Activated CD8-positive, alpha-beta memory T cell treated with anti-CD3 and anti-CD28 coated beads, Interleukin-2, amount 50 U/mL, for 4 hours (primary cell): Measurements from ENCODE around the gene ADAMTSL4.
A peak's percentile ranks its signal among the peaks of the same experiment; 100 is the strongest.

Experiments
- DNase-seq: peaks from one replicate; pipeline ENCODE4 v3.0.0-alpha.2; 2020

Gene ADAMTSL4

GRCh38 chr1:150548632-150549495 lies at the start of gene ADAMTSL4:
TSS of gene ADAMTSL4 (plus strand) at chr1:150549408. CDS start at chr1:150552289, 2,881 bp downstream.
- DNase-seq: no peak

- DNase-seq: no peak
These were observed 43.8 kb upstream of the ADAMTSL4 start for GRCh38 chr1:150505431-150505830.

- DNase-seq: no peak
These were observed 41.0 kb upstream of the ADAMTSL4 start, which contains the start of gene ECM1 for GRCh38 chr1:150507912-150508864. TSS of gene ECM1 (plus strand) at chr1:150508109. CDS start at chr1:150508210, 101 bp downstream.

GRCh38 chr1:150508982-150509381 lies 40.2 kb upstream of the ADAMTSL4 start:
- DNase-seq: no peak

GRCh38 chr1:150511551-150511950 lies 37.7 kb upstream of the ADAMTSL4 start:
- DNase-seq: no peak

GRCh38 chr1:150511985-150512660 lies 37.1 kb upstream of the ADAMTSL4 start:
- DNase-seq: no peak

GRCh38 chr1:150512846-150513245 lies 36.4 kb upstream of the ADAMTSL4 start:
- DNase-seq: no peak

- no peak for DNase-seq
These were observed 35.8 kb upstream of the ADAMTSL4 start for GRCh38 chr1:150513351-150513791.

GRCh38 chr1:150514260-150514659 lies 34.9 kb upstream of the ADAMTSL4 start:
- DNase-seq: no peak

- DNase-seq: no peak
These were observed 34.3 kb upstream of the ADAMTSL4 start for GRCh38 chr1:150514913-150515327.

- DNase-seq: peak; percentile 87
These were observed 33.7 kb upstream of the ADAMTSL4 start, which contains the start of gene FALEC for GRCh38 chr1:150515328-150516049. TSS of gene FALEC (plus strand) at chr1:150515752.

- no peak for DNase-seq
These were observed 33.1 kb upstream of the ADAMTSL4 start for GRCh38 chr1:150516050-150516591.

- no peak for DNase-seq
These were observed 32.6 kb upstream of the ADAMTSL4 start for GRCh38 chr1:150516616-150517015.

- DNase-seq: no peak
These were observed 27.8 kb upstream of the ADAMTSL4 start for GRCh38 chr1:150521196-150521968.

GRCh38 chr1:150525348-150525747 lies 23.9 kb upstream of the ADAMTSL4 start:
- no peak for DNase-seq

- no peak for DNase-seq
These were observed 21.0 kb upstream of the ADAMTSL4 start for GRCh38 chr1:150528196-150528595.

- no peak for DNase-seq
These were observed 20.2 kb upstream of the ADAMTSL4 start for GRCh38 chr1:150529017-150529416.

- DNase-seq: no peak
These were observed 18.6 kb upstream of the ADAMTSL4 start for GRCh38 chr1:150530491-150531159.

- no peak for DNase-seq
These were observed 16.3 kb upstream of the ADAMTSL4 start for GRCh38 chr1:150532860-150533259.

GRCh38 chr1:150534002-150534401 lies 15.2 kb upstream of the ADAMTSL4 start:
- DNase-seq: no peak
